Activated T-helper 1 cell treated with anti-CD3 and anti-CD28 coated beads, Interleukin-12 subunit alpha, Interleukin-12 subunit beta, Interleukin-2, Interleukin-4 antibody, amounts not matched to agents 30 ng/mL and 10 ng/mL and 1 ng/mL, durations not matched to agents 14 hours and 24 hours and 36 hours (primary cell): Measurements from ENCODE around the gene RADIL. TPM values are rescaled to one million over a fixed set of nuclear protein-coding genes. Genes with fewer than 3 reads are reported as not detected.

Experiments
- DNase-seq: peaks from one replicate; pipeline ENCODE4 v3.0.0; 2021; ENCODE audit warnings: low spot score
- H3K27ac Mint-ChIP-seq: one replicate; pipeline ENCODE4 v1.8.0; 2021; ENCODE audit warnings: mild to moderate bottlenecking, mixed read lengths
- H3K27me3 Mint-ChIP-seq: one replicate; pipeline ENCODE4 v1.8.0; 2022; ENCODE audit warnings: mild to moderate bottlenecking, moderate library complexity, mixed read lengths; ENCODE audit not compliant: insufficient read depth
- H3K36me3 Mint-ChIP-seq: one replicate; pipeline ENCODE4 v1.8.0; 2021; ENCODE audit warnings: low read depth, mixed read lengths
- H3K4me1 Mint-ChIP-seq: one replicate; pipeline ENCODE4 v1.8.0; 2021; ENCODE audit warnings: low read depth, mixed read lengths
- H3K4me3 Mint-ChIP-seq: one replicate; pipeline ENCODE4 v1.8.0; 2021; ENCODE audit warnings: mild to moderate bottlenecking, moderate library complexity, mixed read lengths
- H3K9me3 Mint-ChIP-seq: one replicate; pipeline ENCODE4 v1.8.0; 2021; ENCODE audit warnings: mixed read lengths
- intact Hi-C: fragments of 100-400 bp; cut with micrococcal nuclease; formaldehyde crosslinking; loops from one replicate; pipeline ENCODE4 v1.15.1; 2024
- total RNA-seq: library from RNA; stranded (reverse); gene quantifications from 2 replicates; pipeline ENCODE4 v1.2.3, GENCODE V29; 2022

The RADIL gene
- total RNA-seq, 1 donor from 2014 or later, result 0.26 TPM

DNA sequence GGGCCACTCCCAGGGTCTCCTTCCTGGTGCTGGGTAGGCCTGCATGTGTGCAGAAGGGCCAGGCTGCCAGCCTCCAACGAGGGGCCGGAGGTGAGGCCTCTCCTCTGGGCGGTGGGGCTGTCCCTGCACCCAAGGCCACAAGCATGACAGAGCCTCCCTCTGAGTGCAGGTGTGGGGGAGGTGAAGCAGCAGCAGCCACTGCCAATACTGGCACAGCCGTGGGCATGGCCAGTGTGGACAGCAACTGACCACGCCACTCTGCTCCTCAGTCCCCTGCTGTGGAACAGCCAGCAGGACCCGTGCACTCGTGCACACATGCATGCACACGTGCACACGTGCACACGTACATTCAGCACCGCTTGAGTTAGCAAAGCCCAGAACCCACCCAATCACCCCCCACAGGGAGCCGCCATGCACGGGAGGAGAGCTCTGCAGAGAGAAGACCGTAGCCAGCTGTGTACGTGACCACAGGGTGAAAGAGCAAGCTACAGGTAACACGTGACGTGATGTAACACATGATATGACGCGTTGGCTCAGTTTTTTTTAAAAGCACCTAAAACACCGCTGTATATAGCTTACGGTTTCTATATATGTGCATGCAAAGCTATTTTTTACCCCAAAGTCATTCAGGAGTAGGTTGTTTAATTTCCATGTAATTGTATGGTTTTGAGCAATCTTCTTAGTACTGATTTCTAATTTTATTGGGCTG lies 44.7 kb downstream of the RADIL start:
- Mint-ChIP-seq H3K36me3 (no peaks in the 10 kb centered on the region), H3K4me1 (no peaks in the 10 kb centered on the region), H3K4me3 (no peak overlapping the region), H3K27me3 (no peaks in the 10 kb centered on the region), H3K27ac (no peak overlapping the region), H3K9me3 (no peaks in the 10 kb centered on the region)
- no peak for DNase-seq
- intact Hi-C loops, result no loop called here

DNA sequence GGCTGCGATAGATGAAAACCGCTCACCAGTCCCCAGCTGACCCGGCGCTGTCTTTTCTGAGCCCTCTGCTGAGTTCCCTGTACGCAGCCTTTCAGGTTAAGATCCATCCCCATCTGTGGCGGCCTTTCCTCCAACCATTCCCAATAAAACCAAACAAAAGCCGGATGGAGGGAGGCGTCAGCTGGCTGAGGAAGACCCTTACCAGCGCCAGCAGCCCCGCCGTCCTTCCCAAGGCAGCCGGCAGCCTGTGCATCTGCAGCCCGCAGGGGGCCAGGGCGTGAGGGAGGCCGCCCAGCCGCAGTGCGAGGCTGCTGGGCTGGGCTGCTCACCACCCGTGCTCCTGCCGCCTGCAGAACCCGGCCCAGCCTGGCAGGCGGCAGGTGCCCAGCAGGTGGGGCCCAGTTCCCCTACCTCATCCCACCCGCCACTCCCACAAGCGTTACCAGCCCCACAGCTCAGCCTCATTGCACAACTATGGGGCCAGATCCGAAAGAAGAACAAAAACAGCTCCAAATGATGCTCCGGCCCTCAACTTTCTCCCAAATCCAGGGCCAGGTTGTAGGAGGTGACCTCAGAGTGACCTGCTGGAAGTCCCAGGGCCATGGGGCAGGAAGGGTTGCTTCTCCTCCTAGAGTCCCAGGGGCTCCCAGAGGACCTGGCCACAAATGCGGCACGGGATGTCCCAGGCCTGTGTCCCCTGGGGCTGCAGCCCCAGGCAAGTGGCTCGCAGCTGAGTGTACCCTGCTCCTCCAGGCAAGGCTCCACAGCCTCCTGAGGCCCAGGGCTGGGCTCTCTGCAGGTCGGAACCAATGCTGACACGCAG lies 45.5 kb downstream of the RADIL start:
- no peak overlapping the region for H3K27ac Mint-ChIP-seq

GRCh38 chr7:4837041-4837802 lies 46.3 kb downstream of the RADIL start:
- H3K4me1 Mint-ChIP-seq, result no peaks in the 10 kb centered on the region
- intact Hi-C loops, result no loop called here
- no peak overlapping the region for H3K27ac Mint-ChIP-seq

More for the DNA sequence above, 45.5 kb downstream of the RADIL start:
- intact Hi-C loops, result no loop called here
- no peaks in the 10 kb centered on the region for H3K36me3 Mint-ChIP-seq
- H3K4me1 Mint-ChIP-seq, result no peaks in the 10 kb centered on the region
- H3K27me3 Mint-ChIP-seq, result no peaks in the 10 kb centered on the region
- H3K4me3 Mint-ChIP-seq, result no peak overlapping the region
- no peak for DNase-seq
- H3K9me3 Mint-ChIP-seq, result no peaks in the 10 kb centered on the region

DNA sequence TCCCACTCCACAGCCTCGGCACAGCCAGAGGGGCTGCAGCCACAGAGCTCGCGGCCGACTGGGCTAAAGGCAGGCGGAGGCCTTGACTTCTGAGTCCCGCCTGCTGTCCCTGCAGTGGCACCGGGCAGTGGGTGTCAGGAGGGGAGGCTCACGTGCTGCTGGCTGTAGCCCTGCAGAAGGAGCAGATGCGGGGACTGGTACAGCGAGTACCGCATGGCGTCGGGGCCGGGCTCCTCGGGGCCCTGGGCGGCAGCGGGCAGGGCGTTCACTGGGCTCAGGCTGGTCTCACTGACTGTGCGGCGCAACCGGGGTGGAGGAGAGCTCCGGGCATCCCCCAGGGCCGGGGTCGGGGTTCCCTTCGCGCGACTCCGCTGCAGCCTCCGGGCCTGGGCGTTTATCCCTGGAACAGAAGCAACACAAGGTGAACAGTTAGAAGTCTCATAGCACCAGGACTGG lies 47.3 kb downstream of the RADIL start:
- Mint-ChIP-seq H3K9me3 (no peaks in the 10 kb centered on the region), H3K36me3 (no peaks in the 10 kb centered on the region), H3K4me1 (no peaks in the 10 kb centered on the region), H3K4me3 (no peak overlapping the region), H3K27me3 (no peaks in the 10 kb centered on the region), H3K27ac (no peak overlapping the region)
- DNase-seq, result no peak
- intact Hi-C loops, result no loop called here

More at GRCh38 chr7:4837041-4837802, 46.3 kb downstream of the RADIL start:
- Mint-ChIP-seq H3K9me3 (no peaks in the 10 kb centered on the region), H3K27me3 (no peaks in the 10 kb centered on the region), H3K4me3 (no peak overlapping the region), H3K36me3 (no peaks in the 10 kb centered on the region)
- DNase-seq, result no peak

- no peaks in the 10 kb centered on the region for H3K27me3 Mint-ChIP-seq
- no peak overlapping the region for H3K4me3 Mint-ChIP-seq
- H3K9me3 Mint-ChIP-seq, result no peaks in the 10 kb centered on the region
- no peak overlapping the region for H3K27ac Mint-ChIP-seq
- intact Hi-C loops, result no loop called here
- H3K36me3 Mint-ChIP-seq, result no peaks in the 10 kb centered on the region
- no peak for DNase-seq
- no peaks in the 10 kb centered on the region for H3K4me1 Mint-ChIP-seq
Observed at GRCh38 chr7:4835398-4836205, 47.9 kb downstream of the RADIL start.

- intact Hi-C loops, result no loop called here
- Mint-ChIP-seq H3K27me3 (peaks cover 3% of the 10 kb centered on the region), H3K4me1 (no peaks in the 10 kb centered on the region), H3K4me3 (no peak overlapping the region), H3K27ac (no peak overlapping the region), H3K36me3 (no peaks in the 10 kb centered on the region), H3K9me3 (no peaks in the 10 kb centered on the region)
- no peak for DNase-seq
Observed at GRCh38 chr7:4834601-4835397, 48.7 kb downstream of the RADIL start.

DNA sequence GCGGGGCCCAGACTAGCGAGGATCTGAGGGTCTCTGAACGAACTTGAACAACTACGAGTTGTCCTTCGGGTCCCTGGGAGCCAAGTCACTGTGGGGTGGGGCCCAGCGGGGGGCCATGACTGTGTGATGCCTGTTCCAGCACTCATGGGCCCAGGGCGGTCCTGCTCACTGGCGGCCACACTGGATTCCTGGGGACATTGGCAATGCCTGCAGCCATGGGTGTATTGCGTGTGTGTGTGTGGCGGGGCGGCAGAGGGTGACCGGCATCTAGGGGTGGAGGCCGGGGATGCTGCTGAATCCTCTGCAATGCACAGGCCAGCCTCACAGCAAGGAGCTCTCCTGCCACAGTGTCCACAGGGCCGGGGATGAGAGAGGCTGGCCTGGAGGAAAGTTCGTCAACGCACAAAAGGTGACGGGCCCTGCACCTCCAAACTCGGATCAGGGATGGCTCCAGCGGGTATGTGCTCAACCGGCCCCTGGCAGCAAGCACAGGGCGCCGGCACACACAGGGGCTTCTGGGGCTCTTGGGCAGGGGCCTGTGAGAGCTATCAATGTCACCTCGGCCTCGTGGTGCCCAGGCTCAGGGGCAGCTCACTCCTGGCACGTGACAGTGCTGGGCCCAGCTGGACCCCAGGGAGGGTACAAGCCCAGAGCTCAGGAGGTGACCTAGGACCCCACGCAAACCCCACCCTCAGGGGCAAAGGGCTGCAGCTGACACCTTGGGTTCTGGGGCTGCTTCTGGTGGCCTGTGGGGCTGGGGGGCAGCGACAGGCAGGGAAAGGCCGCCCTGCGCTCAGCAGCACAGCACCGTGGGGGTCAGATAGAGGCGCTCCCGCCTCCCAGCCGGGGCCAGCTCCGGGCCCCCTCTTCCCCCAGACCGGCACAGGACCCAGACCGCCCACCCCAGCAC lies 49.6 kb downstream of the RADIL start:
- no peak overlapping the region for H3K4me3 Mint-ChIP-seq
- intact Hi-C loops, result no loop called here
- H3K9me3 Mint-ChIP-seq, result no peaks in the 10 kb centered on the region
- no peak overlapping the region for H3K27ac Mint-ChIP-seq
- peaks cover 5% of the 10 kb centered on the region for H3K27me3 Mint-ChIP-seq
- DNase-seq, result no peak
- no peaks in the 10 kb centered on the region for H3K36me3 Mint-ChIP-seq
- H3K4me1 Mint-ChIP-seq, result no peaks in the 10 kb centered on the region

DNA sequence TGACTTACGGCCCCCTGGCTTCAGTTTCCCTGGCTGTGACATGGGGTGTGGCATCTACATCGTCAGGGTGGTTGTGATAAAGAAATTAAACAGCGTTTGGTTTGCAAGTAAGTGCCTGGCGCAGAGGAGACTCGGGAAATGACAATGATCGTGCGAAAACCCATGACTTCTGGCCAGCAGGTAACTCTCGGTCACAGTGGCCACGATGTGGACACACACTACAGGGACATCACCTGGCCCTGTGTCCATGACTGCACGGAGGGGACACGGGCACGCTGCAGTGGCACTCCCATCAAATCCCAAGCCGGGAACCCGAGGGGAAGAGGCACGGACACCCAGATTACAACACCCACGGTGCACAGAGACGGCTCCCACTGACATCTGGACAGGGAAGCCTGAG lies 50.3 kb downstream of the RADIL start:
- H3K27ac Mint-ChIP-seq, result no peak overlapping the region
- no peaks in the 10 kb centered on the region for H3K9me3 Mint-ChIP-seq
- no peaks in the 10 kb centered on the region for H3K36me3 Mint-ChIP-seq
- no peak overlapping the region for H3K4me3 Mint-ChIP-seq
- intact Hi-C loops, result no loop called here
- H3K4me1 Mint-ChIP-seq, result no peaks in the 10 kb centered on the region
- DNase-seq, result no peak
- H3K27me3 Mint-ChIP-seq, result peaks cover 5% of the 10 kb centered on the region

DNA sequence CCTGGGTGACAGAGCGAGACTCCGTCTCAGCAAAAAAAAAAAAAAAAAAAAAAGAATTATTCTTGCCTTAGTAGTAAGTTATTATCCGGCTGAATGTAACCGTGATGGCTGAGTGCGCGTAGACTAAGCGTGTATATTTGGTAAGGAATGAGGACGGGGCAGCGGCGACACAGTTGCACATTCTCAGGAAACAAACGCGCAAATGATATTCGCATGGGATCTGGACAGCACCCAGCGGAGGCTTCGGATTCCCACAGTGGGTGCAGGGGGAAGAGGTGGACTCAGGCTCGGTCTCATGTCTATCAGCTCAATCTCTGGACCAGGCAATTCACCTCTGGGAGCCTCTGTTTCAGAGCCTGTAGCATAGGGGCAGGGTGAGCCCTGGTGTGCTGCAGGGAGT lies 50.8 kb downstream of the RADIL start:
- Mint-ChIP-seq H3K27ac (no peak overlapping the region), H3K36me3 (no peaks in the 10 kb centered on the region), H3K4me3 (no peak overlapping the region), H3K9me3 (no peaks in the 10 kb centered on the region), H3K27me3 (peaks cover 5% of the 10 kb centered on the region), H3K4me1 (no peaks in the 10 kb centered on the region)
- intact Hi-C loops, result no loop called here
- no peak for DNase-seq

- no peak for DNase-seq
- intact Hi-C loops, result no loop called here
- Mint-ChIP-seq H3K9me3 (no peaks in the 10 kb centered on the region), H3K4me1 (no peaks in the 10 kb centered on the region), H3K27ac (no peak overlapping the region), H3K36me3 (no peaks in the 10 kb centered on the region), H3K4me3 (no peak overlapping the region), H3K27me3 (peaks cover 5% of the 10 kb centered on the region)
Observed at GRCh38 chr7:4831723-4832495, 51.6 kb downstream of the RADIL start.
